Measurements from ENCODE around the gene BCAS3.
"Not testable (repeated sequence)": the region's sequence is repeated elsewhere in the genome, so short reads cannot be mapped to it uniquely, and the experiment has no call there.

BCAS3 gene

DNA sequence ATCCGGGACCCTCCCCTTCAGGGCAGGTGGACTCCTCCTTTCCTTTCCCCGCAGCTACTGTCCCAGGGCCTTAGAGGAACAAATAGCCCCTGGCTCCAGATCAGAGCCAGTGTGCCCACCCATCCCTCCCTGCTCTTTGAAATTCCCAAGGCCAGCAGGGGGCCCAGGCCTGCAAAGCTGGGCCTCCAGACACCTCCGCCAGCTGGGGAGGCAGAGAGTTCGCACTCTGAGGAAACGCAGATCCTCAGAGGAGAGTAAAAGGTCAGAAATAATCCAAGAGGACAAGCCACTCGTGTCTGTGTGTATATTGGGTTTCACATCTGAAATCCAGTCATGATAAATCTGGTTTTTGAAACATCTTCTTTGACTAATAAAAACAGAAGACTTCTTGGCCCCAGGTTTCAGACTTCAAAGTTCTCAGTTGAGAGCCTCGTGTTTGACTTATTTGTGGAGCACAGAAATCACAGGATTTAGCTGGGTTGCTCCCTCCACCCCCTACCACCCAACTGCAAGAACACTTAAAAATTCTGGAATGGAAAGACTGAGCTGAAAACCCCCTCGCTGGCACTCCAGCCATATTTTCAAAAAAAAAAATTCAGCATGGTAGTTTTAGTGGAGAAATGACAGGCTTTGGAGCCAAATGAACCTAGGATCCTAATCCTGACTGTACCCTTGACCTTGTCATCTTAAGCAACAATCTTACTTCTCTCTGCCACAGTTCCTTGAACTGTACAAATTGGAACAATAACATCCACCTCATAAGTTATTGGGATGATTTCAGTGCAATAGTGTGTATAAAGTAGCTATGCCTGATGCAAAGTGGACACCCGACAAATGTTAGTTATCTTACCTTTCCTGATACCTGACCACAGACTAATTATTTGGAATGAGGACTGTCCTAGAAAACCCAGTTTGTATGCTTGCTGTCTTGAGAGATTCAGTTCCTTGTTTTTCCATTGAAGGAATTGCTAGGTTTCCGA, 677.5 kb downstream of the BCAS3 start:
- no peak for DNase-seq

DNA sequence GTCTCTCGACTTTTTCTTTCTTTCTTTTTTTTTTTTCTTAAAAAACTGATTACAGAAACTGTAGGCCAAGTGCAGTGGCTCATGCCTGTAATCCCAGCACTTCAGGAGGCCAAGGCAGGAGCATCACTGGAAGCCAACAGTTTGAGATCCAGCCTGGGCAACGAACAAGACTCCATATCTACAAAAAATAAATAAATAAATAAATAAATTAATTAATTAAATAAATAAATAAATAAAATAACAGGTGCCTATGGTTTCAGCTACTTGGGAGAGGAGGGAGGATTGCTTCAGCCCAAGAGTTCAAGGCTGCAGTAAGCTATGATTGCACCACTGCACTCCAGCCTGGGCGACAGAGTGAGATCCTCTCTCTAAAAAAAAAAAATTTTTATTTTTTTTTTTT, 679.4 kb downstream of the BCAS3 start:
- not testable (repeated sequence) for DNase-seq

- DNase-seq = not testable (repeated sequence)
These were observed 681.9 kb downstream of the BCAS3 start for GRCh38 chr17:61359513-61359912.

DNA sequence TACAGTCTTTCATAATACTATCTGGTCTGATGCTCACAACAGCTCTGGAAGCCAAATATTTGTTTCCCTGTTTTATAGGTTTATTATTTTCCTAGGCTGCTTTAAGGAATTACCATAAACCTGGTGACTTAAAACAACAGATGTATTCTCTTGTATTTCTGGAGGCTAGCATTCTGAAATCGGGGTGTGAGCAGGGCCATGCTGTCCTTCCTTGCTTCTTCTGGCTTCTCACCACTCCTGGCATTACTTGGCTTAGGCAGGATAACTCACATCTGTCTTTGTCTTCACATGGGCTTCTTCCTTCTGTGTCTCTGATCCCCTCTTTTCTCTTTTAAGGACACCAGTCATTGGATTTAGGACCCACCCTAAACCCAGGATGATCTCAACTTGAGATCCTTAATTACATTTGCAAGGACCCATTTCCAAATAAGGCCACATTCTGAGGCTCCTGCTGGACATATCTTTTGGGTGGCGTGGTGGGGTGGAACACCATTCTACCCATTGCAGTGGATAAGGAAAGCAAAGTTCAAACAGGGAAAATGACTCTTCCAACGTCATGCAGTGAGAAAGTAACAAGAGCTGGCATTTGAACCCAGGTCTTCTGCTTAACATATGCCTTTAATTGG, 682.8 kb downstream of the BCAS3 start:
- DNase-seq = no peak

- no peak for DNase-seq
These were observed 683.4 kb downstream of the BCAS3 start for GRCh38 chr17:61361084-61361483.

DNA sequence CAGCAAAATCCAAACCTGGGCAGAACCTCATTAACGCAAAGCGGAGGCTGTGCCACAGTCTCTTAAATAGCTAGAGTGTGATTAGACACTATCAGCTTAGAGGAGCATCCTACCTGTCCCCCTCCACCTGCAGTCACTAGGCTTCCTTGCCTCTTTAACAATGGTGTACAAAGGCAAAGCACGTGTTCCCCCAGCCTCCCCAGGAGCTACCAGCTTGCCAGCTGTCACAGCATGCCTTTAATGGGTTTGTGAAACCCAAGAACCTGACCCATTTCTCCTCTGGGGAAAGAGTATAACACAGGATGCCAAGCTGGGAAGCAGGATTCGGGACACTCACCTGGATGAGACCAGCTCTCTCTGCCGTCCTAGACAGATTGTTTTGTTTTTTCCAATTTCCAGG, 684.7 kb downstream of the BCAS3 start:
- no peak for DNase-seq

DNA sequence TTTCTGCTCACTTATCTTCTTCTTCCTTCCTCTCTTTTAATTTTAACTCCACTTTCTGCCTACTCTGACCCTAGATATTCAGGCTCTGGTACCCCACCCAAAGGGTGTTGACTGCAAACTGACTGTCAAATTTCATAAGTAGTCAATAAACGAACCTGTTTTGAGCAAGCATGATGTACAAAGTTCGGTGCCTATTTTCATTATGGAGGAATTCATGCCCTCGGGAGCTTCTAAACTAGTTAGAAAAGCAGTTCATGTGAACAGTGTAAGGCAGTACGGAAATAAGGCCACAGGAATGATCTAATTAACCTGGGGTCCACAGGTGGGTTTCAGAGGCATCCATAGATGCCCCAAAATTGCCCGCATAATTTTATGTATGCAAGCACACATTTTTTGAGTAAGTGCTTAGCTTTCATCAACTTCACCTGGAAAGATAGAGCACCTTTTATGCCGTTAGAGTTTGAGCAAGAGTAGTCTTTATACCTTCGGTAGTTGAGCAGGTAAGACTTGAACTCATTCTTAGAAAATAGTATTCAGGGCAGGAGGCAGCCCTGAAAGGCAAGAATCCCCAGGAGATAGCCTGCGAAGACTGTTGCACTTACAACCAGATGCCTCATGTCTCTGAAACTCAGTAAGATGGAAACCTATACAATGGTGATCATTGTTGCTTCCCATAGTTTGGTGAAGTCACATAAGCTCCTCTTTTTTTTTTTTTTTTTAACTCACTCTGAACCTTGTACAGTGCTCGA, 685.4 kb downstream of the BCAS3 start:
- DNase-seq = no peak

- DNase-seq = no peak
These were observed 686.2 kb downstream of the BCAS3 start for GRCh38 chr17:61363601-61364462.

GRCh38 chr17:61364463-61364846, 686.8 kb downstream of the BCAS3 start:
- DNase-seq = no peak

DNA sequence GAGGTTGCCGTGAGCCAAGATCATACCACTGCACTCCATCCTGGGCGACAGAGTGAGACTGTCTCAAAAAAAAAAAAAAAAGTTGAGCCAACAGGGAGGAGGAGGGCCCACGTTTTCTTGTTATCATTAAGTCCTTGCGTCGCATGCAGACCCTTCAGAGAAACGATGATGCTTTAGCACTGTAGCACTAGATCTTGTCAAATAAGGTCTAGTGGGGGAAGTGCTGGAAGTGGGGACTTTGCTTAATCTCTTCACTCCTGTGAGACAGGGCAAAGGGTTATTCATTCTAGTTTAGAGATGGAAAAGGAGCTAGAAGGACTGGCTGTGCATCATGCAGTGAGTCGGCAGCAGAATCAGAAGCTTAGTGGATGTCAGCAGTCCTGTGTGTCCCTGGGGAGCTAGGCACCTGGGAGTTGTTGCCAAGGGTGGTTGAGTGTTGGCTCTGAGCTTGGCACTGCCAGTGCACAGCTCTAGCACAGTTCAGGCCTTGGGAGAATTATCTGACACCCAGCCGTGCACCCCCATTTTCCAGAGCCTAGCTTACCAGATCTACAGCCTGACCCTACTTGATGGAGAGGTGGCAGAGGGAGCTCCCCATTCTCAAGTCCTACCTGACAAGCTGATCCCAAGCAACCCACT, 688.5 kb downstream of the BCAS3 start:
- DNase-seq = no peak

GRCh38 chr17:61366715-61367413, 689.2 kb downstream of the BCAS3 start:
- no peak for DNase-seq

GRCh38 chr17:61368049-61368831, 690.6 kb downstream of the BCAS3 start:
- DNase-seq = no peak

DNA sequence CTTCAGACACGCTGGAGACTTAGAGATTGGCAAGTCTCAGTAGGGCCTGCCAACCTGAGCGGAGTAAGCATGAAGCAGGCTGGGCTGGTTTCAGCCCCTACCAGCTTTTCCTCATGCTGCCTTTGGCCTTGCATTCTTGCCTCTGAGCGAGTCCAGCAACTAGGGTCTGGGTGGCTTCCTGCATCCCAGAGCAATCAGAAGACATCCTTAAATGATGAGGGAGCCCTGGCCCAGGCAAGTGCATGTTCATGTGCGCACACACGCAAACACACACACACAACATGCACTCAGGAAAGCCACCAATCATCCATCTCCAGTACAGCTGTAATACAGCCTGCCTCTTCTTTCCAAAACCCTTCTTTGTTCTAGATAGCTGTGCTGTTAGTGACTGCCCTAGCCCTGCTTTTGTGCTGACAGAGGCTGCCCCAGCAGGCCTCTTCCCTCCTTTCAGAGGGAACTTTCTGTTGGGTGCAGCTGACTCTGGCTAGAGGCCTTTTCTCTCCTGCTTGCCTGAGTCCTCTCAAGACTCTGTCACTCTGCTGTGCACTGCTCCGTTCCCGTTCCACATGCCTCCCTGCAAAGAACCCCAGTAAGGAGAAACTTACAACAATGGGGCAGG, 691.3 kb downstream of the BCAS3 start:
- DNase-seq = no peak

- DNase-seq = no peak
These were observed 692.1 kb downstream of the BCAS3 start for GRCh38 chr17:61369751-61370150.

DNA sequence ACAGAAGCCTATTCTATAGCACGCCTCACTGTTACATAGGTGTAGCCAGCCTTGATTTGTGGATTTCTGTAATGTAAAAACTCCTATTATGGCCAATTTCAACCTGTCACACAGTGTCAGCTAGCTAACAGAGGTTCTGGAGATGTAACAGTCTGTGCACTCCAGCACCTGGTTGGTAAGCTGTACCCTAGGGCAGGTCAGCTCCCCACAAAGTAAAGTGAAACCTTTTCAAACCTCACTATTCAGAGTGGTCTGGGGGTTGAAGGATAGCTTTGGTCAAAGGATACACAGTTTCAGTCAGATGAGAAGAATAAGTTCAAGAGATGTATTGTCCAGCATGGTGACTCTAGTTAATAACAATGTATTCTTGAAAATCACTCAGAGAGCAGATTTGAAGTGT, 693.5 kb downstream of the BCAS3 start:
- no peak for DNase-seq

GRCh38 chr17:61371606-61372005, 694.0 kb downstream of the BCAS3 start:
- no peak for DNase-seq

GRCh38 chr17:61372436-61372835, 694.8 kb downstream of the BCAS3 start:
- DNase-seq = no peak

- DNase-seq = no peak
These were observed 699.5 kb downstream of the BCAS3 start for GRCh38 chr17:61376931-61377838.

Measured in CD4-positive, alpha-beta T cell treated with Interleukin-1 beta for 1 hour (primary cell).